IMR-90 (cell line): ENCODE measurements around the gene TP53BP2.

Source experiments
- MAZ ChIP-seq: IDR thresholded peaks from 2 replicates; pipeline ENCODE4 v1.6.1; 2012; ENCODE audit warnings: low read depth, mild to moderate bottlenecking, low read length, improper control_type of control experiment, moderate library complexity, borderline replicate concordance
- NFE2L2 ChIP-seq: fragments of 150-350 bp; IDR thresholded peaks from 2 replicates; pipeline ENCODE4 v1.6.1; 2016; ENCODE audit warnings: low read depth, mild to moderate bottlenecking, low read length
- POLR2A ChIP-seq: IDR thresholded peaks from 2 replicates; pipeline ENCODE4 v1.6.1; 2012; ENCODE audit warnings: mild to moderate bottlenecking, low read depth, low read length
- RAD21 ChIP-seq: IDR thresholded peaks from 2 replicates; pipeline ENCODE4 v1.6.1; 2012; ENCODE audit warnings: low read length, improper control_type of control experiment
- TF ChIP-seq, protein P1 (sequence below): conservative IDR thresholded peaks from 2 replicates; pipeline ENCODE4 v1.5.1; 2012; ENCODE audit warnings: mild to moderate bottlenecking, low read depth, low read length, improper control_type of control experiment

DNA sequence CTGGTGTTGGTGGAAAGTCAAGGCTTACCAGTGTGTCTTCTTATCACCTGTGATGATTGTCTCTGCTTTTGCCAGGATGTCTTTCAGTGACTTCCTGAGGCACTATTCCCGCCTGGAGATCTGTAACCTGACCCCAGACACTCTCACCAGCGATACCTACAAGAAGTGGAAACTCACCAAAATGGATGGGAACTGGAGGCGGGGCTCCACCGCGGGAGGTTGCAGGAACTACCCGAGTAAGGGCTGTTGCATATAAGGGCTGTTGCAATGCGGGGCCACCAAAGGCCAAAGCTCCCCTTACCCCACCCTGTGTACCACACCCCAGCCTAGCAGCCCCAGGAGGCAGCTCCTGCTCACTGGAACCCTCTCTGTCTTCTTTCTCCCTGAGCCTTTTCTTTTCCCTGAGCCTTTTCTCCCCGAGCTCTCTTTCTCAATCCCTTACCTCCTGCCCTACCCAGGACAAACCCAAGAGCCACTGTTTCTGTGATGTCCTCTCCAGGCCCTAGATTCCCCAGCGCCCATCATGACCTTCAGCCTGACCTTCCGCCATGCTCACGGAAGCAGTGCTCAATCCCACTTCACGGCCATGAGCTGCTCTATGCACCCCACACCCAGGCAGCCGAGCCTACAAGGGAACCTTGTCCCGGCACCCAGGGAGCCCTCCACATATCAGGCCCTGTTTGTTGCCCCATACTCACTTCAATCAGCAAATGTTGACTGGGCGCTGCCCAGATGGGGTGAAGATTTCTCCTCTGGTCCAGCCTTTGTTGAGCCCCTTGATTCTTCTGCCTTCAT, 92.8 kb downstream of the TP53BP2 start:
- no peak for TF ChIP-seq MAZ
- TF ChIP-seq, protein P1, sequence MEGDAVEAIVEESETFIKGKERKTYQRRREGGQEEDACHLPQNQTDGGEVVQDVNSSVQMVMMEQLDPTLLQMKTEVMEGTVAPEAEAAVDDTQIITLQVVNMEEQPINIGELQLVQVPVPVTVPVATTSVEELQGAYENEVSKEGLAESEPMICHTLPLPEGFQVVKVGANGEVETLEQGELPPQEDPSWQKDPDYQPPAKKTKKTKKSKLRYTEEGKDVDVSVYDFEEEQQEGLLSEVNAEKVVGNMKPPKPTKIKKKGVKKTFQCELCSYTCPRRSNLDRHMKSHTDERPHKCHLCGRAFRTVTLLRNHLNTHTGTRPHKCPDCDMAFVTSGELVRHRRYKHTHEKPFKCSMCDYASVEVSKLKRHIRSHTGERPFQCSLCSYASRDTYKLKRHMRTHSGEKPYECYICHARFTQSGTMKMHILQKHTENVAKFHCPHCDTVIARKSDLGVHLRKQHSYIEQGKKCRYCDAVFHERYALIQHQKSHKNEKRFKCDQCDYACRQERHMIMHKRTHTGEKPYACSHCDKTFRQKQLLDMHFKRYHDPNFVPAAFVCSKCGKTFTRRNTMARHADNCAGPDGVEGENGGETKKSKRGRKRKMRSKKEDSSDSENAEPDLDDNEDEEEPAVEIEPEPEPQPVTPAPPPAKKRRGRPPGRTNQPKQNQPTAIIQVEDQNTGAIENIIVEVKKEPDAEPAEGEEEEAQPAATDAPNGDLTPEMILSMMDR, result no peak
- TF ChIP-seq RAD21, result no peak
- TF ChIP-seq POLR2A, result no peak
- TF ChIP-seq NFE2L2, result no peak
